Stomach (tissue), 4 donors: ENCODE results near the gene MS4A15.

Source experiments
- CTCF ChIP-seq, 7 experiments: fragments of 450-650 bp in 4 of 7; fragments of 200-600 bp in 3 of 7; sonication (generic) in 3 of 7; IDR thresholded peaks; one replicate each; pipeline ENCODE4 v1.5.1; 2016 to 2019; ENCODE audit warnings: antibody characterized with exemption in 7 of 7, control low read depth in 2 of 7, mild to moderate bottlenecking in 1 of 7
- EP300 ChIP-seq: sonication (generic); formaldehyde crosslinking; IDR thresholded peaks from one replicate; pipeline ENCODE4 v1.6.1; 2017; ENCODE audit warnings: antibody characterized with exemption
- POLR2A ChIP-seq, 4 donors: fragments of 450-650 bp; IDR thresholded peaks; one replicate each; pipeline ENCODE4 v1.6.1; 2016; ENCODE audit warnings: antibody characterized with exemption in 4 of 4, control low read depth in 2 of 4, mild to moderate bottlenecking in 1 of 4, moderate library complexity in 1 of 4
- POLR2AphosphoS5 ChIP-seq, 3 donors: sonication (generic); formaldehyde crosslinking; IDR thresholded peaks; one replicate each; pipeline ENCODE4 v1.6.1; 2016; ENCODE audit warnings: antibody characterized with exemption in 3 of 3

- TF ChIP-seq CTCF (IDR thresholded peaks at IDR 0.05) (no peak), POLR2AphosphoS5 (IDR thresholded peaks at IDR 0.05) (no peak), EP300 (no peak), POLR2A (IDR thresholded peaks at IDR 0.05) (no peak)
Observed at GRCh38 chr11:60731586-60731985, 25.1 kb upstream of the MS4A15 start.
